K562 (cell line): Measurements from ENCODE around the gene JUND. TPM values are rescaled to one million over a fixed set of nuclear protein-coding genes. Genes with fewer than 3 reads are reported as not detected.

Source experiments
- CHD7 ChIP-seq: fragments of 200-600 bp; sonication (generic); IDR thresholded peaks from one replicate; pipeline ENCODE4 v1.6.1; 2012; ENCODE audit warnings: mild to moderate bottlenecking, low read depth, low read length, inconsistent platforms
- JUN ChIP-seq, 2 experiments: sonication (generic) in 1 of 2; formaldehyde crosslinking in 1 of 2; IDR thresholded peaks; 2 replicates each; pipeline versions ENCODE4 v1.6.1 to v1.8.0; 2012 to 2022; ENCODE audit warnings: borderline replicate concordance in 2 of 2, mild to moderate bottlenecking in 2 of 2, improper control_type of control experiment in 1 of 2, low read depth in 1 of 2, low read length in 1 of 2, missing genetic modification reagents in 1 of 2
- KLF1 ChIP-seq: fragments of 450-650 bp; IDR thresholded peaks from 2 replicates; pipeline ENCODE4 v1.6.1; 2016; ENCODE audit warnings: missing genetic modification characterization, missing compliant biosample characterization
- MECOM ChIP-seq: fragments of 250-450 bp; sonication (Bioruptor Pico); IDR thresholded peaks from 2 replicates; pipeline ENCODE4 v1.8.0; 2022; ENCODE audit warnings: inconsistent platforms
- MIER1 ChIP-seq: fragments of 450-650 bp; IDR thresholded peaks from 2 replicates; pipeline ENCODE4 v1.6.1; 2016; ENCODE audit warnings: antibody characterized with exemption, mild to moderate bottlenecking, low read depth
- MTA2 ChIP-seq: fragments of 450-650 bp; IDR thresholded peaks from 2 replicates; pipeline ENCODE4 v1.6.1; 2016; ENCODE audit warnings: low read depth
- NFXL1 ChIP-seq: fragments of 450-650 bp; formaldehyde crosslinking; IDR thresholded peaks from 2 replicates; pipeline ENCODE4 v1.4.0; 2021; ENCODE audit warnings: mild to moderate bottlenecking
- POLR3A ChIP-seq: IDR thresholded peaks from 2 replicates; pipeline ENCODE4 v1.6.1; 2011; ENCODE audit warnings: borderline replicate concordance, mild to moderate bottlenecking, moderate library complexity; ENCODE audit not compliant: insufficient read length, insufficient read depth; ENCODE audit errors: extremely low read depth
- RBM39 ChIP-seq: fragments of 200-400 bp; formaldehyde crosslinking; optimal IDR thresholded peaks from 2 replicates; pipeline ENCODE3; 2018; ENCODE audit warnings: low read depth, low read length
- SAFB2 ChIP-seq: fragments of 200-400 bp; formaldehyde crosslinking; IDR thresholded peaks from 2 replicates; pipeline ENCODE4 v1.6.1; 2018; ENCODE audit warnings: borderline replicate concordance, low read length, low read depth, moderate library complexity; ENCODE audit not compliant: severe bottlenecking
- SNRNP70 ChIP-seq: fragments of 200-400 bp; formaldehyde crosslinking; optimal IDR thresholded peaks from 2 replicates; pipeline ENCODE3; 2017; ENCODE audit warnings: low read depth, low read length
- SREBF1 ChIP-seq: fragments of 150-350 bp; IDR thresholded peaks from 2 replicates; pipeline ENCODE4 v1.6.1; 2014; ENCODE audit warnings: antibody characterized with exemption, low read depth, low read length, borderline replicate concordance
- ZNF146 ChIP-seq: IDR thresholded peaks from one replicate; pipeline ENCODE4 v1.6.1; 2018; ENCODE audit warnings: missing compliant biosample characterization; ENCODE audit not compliant: unreplicated experiment
- ZNF586 ChIP-seq: fragments of 450-650 bp; formaldehyde crosslinking; conservative IDR thresholded peaks from 2 replicates; pipeline ENCODE4 v1.4.0; 2020; ENCODE audit warnings: mild to moderate bottlenecking, moderate library complexity
- polyA plus RNA-seq, 8 experiments: library from polyadenylated mRNA; depleted of rRNA in 4 of 8; stranded (reverse) in 5 of 8; unstranded in 3 of 8; fragments of >200 nt; fragmentation: Nextera tagmentation in 2 of 8; fragmentation: Illumina TruSeq in 1 of 8; extraction: Ambion mirVana in 2 of 8; extraction: Trizol in 1 of 8; gene quantifications; 2 replicates each; pipeline versions ENCODE4 v1.2.1 to v1.2.3, GENCODE V29; 2011 to 2014; ENCODE audit warnings: inconsistent platforms in 1 of 8, missing spikeins in 1 of 8
- total RNA-seq, 7 experiments: library from RNA; depleted of rRNA in 6 of 7; stranded (reverse); fragments of >200 nt in 6 of 7; fragmentation: Illumina TruSeq in 2 of 7; extraction: Trizol in 2 of 7; gene quantifications; 2 replicates each; pipeline versions ENCODE4 v1.2.1 to v1.2.3, GENCODE V29; 2011 to 2021; ENCODE audit warnings: low replicate concordance in 1 of 7

The JUND gene
- total and polyA plus RNA-seq, 9 of the 15 experiments (the other 6 are each of a cell fraction or from before 2014, with no cell fraction given) = 6.4 to 286 (median 42.3) TPM

GRCh38 chr19:18279516-18280246, 1.7 kb downstream of the JUND start (continued):
- TF ChIP-seq SNRNP70 (no peak), ZNF146 (no peak), ZNF586 (CRISPR knock-in tag) (no peak), NFXL1 (CRISPR knock-in tag) (no peak), SREBF1 (no peak), RBM39 (peak; percentile 83), SAFB2 (no peak), POLR3A (no peak), CHD7 (no peak), MTA2 (peak; percentile 22; the same call in 1 of the 2 replicates), MECOM (no peak), MIER1 (no peak), JUN (IDR thresholded peaks at IDR 0.05; ENCODE audit: borderline replicate concordance, low read depth, low read length) (no peak), JUN (CRISPR knock-in tag; IDR thresholded peaks at IDR 0.05; ENCODE audit: borderline replicate concordance) (no peak), KLF1 (no peak)
